Left lung (tissue), 10 donors: Measurements from ENCODE around the gene TSR1. TPM values are rescaled to one million over a fixed set of nuclear protein-coding genes. Genes with fewer than 3 reads are reported as not detected.

ENCODE experiments used
- ATAC-seq: fragments of 200-7000 bp; cut with Tn5 transposase; one replicate; pipeline ENCODE4 v1.9.1; 2020; ENCODE audit warnings: moderate library complexity
- DNase-seq, 4 donors: peaks; one replicate each; pipeline ENCODE4 v3.0.0-alpha.2; 2013 to 2020
- H3K27ac ChIP-seq, 2 donors: fragments of 200-600 bp; sonication (generic) in 1 of 2; one replicate each; pipeline versions ENCODE4 v1.5.0 to v1.8.0; 2020 to 2021
- H3K27me3 ChIP-seq, 2 donors: fragments of 200-600 bp; sonication (generic) in 1 of 2; one replicate each; pipeline versions ENCODE4 v1.5.0 to v1.8.0; 2020 to 2021
- H3K36me3 ChIP-seq, 2 donors: fragments of 200-600 bp; sonication (generic) in 1 of 2; one replicate each; pipeline versions ENCODE4 v1.5.0 to v1.8.0; 2020 to 2021
- H3K4me1 ChIP-seq, 2 donors: fragments of 200-600 bp; one replicate each; pipeline ENCODE4 v1.8.0; 2021
- H3K4me3 ChIP-seq, 2 donors: fragments of 200-600 bp; sonication (generic) in 1 of 2; one replicate each; pipeline versions ENCODE4 v1.5.0 to v1.8.0; 2020 to 2021; ENCODE audit warnings: mild to moderate bottlenecking in 1 of 2
- H3K9me3 ChIP-seq, 2 donors: fragments of 200-600 bp; sonication (generic) in 1 of 2; one replicate each; pipeline versions ENCODE4 v1.5.0 to v1.8.0; 2020 to 2021
- intact Hi-C, 2 donors: fragments of 100-400 bp; cut with DNase I; formaldehyde crosslinking; loops; one replicate each; pipeline versions ENCODE4 v1.11.2 to v1.14.2; 2022
- polyA plus RNA-seq, 6 donors: library from polyadenylated mRNA; unstranded; fragments of 120-200 nt; gene quantifications; one replicate each; pipeline ENCODE4 v1.2.1, GENCODE V29; 2013; ENCODE audit not compliant: insufficient read length in 6 of 6
- total RNA-seq, 2 donors: library from RNA; stranded (reverse); fragmentation: NEBNext Ultra II Directional; extraction: Animal tissue kit (Norgen Biotek cat#: 25700); gene quantifications; one replicate each; pipeline ENCODE4 v1.2.1, GENCODE V29; 2021
- TF ChIP-seq, protein P1 (sequence below), 2 donors: fragments of 200-600 bp; sonication (generic) in 1 of 2; IDR thresholded peaks; one replicate each; pipeline versions ENCODE4 v1.5.0 to v1.8.0; 2021; ENCODE audit warnings: antibody characterized with exemption in 2 of 2
- donor health status: DM: no; HTN: yes; CAD: no.
- donor health status: DM: no; HTN: no; CAD: no.

TSR1 gene
- total and polyA plus RNA-seq, 8 donors, result 16.2 to 38.2 (median 35.6) TPM

DNA sequence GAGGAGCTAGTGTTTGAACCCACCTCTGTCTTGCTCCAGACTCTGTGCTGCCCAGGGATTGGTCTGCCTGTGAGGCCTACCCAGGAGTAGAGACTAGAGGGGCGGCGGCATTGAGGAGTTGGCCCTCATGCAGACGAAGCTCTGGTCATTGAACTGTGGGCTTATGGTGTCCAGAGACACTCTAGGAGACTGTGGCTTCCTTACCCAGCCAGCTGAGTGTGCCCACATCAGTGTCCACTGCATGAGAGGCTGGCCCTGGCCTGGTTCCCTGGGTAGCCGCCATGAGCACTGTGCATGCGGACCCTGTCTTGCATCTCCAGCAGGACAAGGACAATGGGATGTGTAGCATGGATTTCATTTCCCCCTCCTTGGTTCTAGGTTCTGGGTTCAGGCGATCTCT is 15.0 kb upstream of the TSR1 start:
- intact Hi-C loops, result no loop called here
- Histone ChIP-seq H3K27me3 (no peaks in the 10 kb centered on the region), H3K27ac (no peak overlapping the region), H3K36me3 (no peaks in the 10 kb centered on the region), H3K9me3 (no peaks in the 10 kb centered on the region), H3K4me1 (peaks cover 0 to 5% of the 10 kb centered on the region in 2 donors), H3K4me3 (no peak overlapping the region)
- TF ChIP-seq, protein P1, sequence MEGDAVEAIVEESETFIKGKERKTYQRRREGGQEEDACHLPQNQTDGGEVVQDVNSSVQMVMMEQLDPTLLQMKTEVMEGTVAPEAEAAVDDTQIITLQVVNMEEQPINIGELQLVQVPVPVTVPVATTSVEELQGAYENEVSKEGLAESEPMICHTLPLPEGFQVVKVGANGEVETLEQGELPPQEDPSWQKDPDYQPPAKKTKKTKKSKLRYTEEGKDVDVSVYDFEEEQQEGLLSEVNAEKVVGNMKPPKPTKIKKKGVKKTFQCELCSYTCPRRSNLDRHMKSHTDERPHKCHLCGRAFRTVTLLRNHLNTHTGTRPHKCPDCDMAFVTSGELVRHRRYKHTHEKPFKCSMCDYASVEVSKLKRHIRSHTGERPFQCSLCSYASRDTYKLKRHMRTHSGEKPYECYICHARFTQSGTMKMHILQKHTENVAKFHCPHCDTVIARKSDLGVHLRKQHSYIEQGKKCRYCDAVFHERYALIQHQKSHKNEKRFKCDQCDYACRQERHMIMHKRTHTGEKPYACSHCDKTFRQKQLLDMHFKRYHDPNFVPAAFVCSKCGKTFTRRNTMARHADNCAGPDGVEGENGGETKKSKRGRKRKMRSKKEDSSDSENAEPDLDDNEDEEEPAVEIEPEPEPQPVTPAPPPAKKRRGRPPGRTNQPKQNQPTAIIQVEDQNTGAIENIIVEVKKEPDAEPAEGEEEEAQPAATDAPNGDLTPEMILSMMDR (IDR thresholded peaks at IDR 0.05), result no peak
- DNase-seq (peak in 1 of 4 donors; percentile 13), ATAC-seq (no peak)

DNA sequence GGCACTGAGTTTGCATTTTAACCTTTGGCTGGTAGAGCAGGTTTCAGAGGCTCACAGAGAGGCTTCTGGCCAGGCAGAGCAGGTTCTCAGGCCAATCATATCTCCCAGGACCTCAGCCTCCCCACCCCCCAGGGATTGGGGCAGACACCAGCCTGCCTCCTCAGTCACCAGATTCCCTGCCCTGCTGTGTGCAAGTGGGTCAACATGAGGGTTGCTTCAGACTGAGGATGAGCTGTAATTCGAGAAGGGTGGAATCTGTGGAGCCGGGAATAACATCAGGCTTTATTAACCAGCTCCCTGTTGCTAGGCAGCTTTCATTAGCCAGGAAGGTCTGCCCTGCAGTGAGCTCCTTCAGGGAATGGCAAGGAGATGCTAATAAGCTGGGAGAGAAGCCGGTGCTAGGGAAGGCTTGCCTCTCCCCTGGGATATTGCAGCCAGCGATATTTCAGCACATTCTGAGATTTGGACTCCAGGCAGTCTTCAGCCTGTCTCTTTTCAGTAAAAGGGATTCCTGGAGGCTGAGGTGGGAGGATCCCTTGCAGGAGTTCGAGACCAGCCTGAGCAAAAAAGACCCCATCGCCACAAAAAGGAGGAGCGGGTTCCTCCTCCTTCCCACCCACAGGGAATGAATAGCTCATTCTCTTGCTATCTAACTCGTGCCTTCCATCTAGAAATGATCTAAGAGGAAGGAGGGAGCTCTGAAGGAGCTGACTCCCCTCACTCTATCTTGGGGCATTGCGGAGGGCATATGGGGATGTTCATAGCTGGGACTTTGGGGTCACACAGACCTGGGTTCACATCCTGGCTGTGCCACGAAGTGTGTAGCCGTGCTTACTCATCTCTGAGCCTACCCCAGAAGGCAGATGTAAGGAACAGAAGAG is 11.8 kb upstream of the TSR1 start:
- Histone ChIP-seq H3K27me3 (no peaks in the 10 kb centered on the region), H3K36me3 (peaks cover 0 to 15% of the 10 kb centered on the region in 2 donors), H3K4me3 (no peak overlapping the region), H3K9me3 (no peaks in the 10 kb centered on the region), H3K4me1 (no peaks in the 10 kb centered on the region), H3K27ac (no peak overlapping the region)
- TF ChIP-seq, protein P1 (IDR thresholded peaks at IDR 0.05), result no peak
- ATAC-seq (peak; percentile 57), DNase-seq (peak in 2 of 4 donors; percentile 38 to 40)
- intact Hi-C loops, result no loop called here

DNA sequence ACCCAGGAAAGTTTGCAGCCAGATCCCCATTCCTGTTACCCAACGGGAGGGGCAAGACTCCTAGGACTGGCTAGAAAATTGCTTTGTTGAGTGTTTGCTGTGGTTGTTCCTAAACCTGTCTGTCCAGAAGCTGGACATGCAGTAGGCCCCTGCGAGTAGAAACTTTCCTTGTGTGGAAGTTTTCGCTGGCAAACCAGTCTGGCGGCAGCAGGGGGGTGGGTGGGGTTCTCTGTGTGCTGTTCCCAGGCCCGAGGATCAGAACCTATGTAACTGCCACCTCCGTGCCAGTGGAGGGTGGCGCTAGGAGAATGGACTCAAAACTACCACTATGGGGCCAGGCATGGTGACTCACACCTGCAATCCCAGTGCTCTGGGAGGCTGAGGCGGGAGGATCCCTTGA is 10.2 kb upstream of the TSR1 start:
- no peaks in the 10 kb centered on the region for H3K9me3 ChIP-seq
- H3K27me3 ChIP-seq, result no peaks in the 10 kb centered on the region
- H3K36me3 ChIP-seq, result peaks cover 0 to 15% of the 10 kb centered on the region in 2 donors
- peak in 2 of 4 donors; percentile 42 to 68 for DNase-seq
- ATAC-seq, result peak; percentile 83
- H3K27ac ChIP-seq, result peak overlapping the region in 1 of 2 donors; percentile 76
- TF ChIP-seq, protein P1 (IDR thresholded peaks at IDR 0.05), result no peak
- no peak overlapping the region for H3K4me3 ChIP-seq
- H3K4me1 ChIP-seq, result no peaks in the 10 kb centered on the region
- intact Hi-C loops, result no loop called here

DNA sequence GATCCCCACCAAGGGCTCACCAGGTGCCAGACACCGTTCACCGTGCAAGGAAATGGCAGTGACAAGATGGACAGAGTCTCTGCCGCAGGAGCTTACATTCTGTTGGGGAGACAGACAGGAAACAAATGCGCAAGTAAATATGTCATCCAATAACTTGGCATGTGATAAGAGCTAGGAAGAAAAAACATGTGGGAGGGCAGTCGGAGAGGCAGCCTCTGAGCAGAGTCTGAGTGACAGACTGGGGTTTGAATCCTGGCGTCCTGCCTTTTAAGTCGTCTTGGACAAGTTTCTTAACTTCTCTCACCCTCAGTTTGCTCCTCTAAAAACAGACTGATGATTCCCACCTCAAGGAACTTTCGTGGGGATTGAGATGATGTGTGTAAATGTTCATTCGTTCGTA is 8.3 kb upstream of the TSR1 start:
- Histone ChIP-seq H3K27me3 (no peaks in the 10 kb centered on the region), H3K27ac (no peak overlapping the region), H3K9me3 (no peaks in the 10 kb centered on the region), H3K36me3 (peaks cover 0 to 15% of the 10 kb centered on the region in 2 donors), H3K4me3 (no peak overlapping the region), H3K4me1 (no peaks in the 10 kb centered on the region)
- DNase-seq (no peak), ATAC-seq (no peak)
- TF ChIP-seq, protein P1 (IDR thresholded peaks at IDR 0.05), result no peak
- intact Hi-C loops, result no loop called here

DNA sequence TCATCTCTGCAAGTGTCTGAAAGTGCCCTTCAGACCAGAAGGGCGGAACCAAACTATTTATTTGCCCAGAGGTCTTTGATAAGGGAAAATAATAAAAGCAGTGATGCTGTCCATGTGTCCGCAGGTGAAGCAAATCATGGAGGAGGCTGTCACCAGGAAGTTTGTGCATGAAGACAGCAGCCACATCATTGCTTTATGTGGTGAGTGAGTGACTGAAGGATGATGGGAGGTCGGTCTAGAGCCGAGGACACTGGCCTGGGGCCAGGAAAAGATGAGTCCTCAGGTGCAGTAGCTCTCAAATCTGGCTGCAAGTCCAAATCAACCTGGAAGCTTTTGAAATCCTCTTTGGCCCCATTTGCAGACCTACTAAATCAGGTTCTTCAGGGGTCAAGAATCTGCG is 7.2 kb upstream of the TSR1 start:
- intact Hi-C loops, result no loop called here

More for the DNA sequence above, 7.2 kb upstream of the TSR1 start:
- TF ChIP-seq, protein P1 (IDR thresholded peaks at IDR 0.05), result no peak
- Histone ChIP-seq H3K4me3 (no peak overlapping the region), H3K27ac (no peak overlapping the region), H3K27me3 (no peaks in the 10 kb centered on the region), H3K9me3 (no peaks in the 10 kb centered on the region), H3K36me3 (peaks cover 0 to 15% of the 10 kb centered on the region in 2 donors), H3K4me1 (peaks cover 0 to 2% of the 10 kb centered on the region in 2 donors)
- DNase-seq (peak in 1 of 4 donors; percentile 25), ATAC-seq (no peak)
